ENCODE measurements around the gene KCNQ1. TPM values are rescaled to one million over a fixed set of nuclear protein-coding genes. Genes with fewer than 3 reads are reported as not detected.
A peak's percentile ranks its signal among the peaks of the same experiment; 100 is the strongest.

Gene KCNQ1
- total and polyA plus RNA-seq, 7 donors: 1.1 to 25.2 (median 3.8) TPM

DNA sequence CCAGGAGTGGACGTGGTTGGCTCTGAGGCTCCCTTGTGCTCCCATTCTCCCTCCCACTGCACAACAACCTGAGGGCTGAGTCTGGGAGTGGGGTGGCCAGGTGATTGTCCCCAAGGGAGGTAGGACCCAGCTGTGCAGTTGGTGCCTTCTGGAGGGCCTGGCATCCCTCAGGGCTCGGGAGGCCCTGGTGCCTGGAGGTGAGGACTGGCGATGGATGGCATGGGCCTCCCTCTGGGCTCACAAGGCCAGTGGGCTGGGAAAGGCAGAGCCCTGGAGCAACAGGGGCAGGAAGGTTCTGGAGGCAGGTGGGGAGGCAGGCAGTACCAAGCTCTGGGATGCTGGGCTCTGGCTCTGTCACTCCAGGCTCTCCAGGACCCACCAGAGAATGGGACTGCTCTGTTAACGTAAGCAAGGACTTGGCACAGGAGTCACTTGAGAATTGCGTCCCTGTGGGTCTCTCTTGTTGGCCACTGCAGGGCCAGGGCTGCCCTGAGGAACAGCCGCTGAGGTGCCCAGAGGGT is 140.8 kb downstream of the KCNQ1 start:
- Histone ChIP-seq H3K9me3 (no peaks in the 10 kb centered on the region), H3K27me3 (no peaks in the 10 kb centered on the region), H3K36me3 (no peaks in the 10 kb centered on the region), H3K27ac (no peak overlapping the region), H3K4me1 (peaks cover 0 to 8% (median 2%) of the 10 kb centered on the region in 4 donors), H3K4me3 (no peak overlapping the region)
- intact Hi-C loops (cut with DNase I): no loop called here
- TF ChIP-seq POLR2A (IDR thresholded peaks at IDR 0.05) (no peak), POLR2AphosphoS5 (IDR thresholded peaks at IDR 0.05) (no peak), EP300 (IDR thresholded peaks at IDR 0.05) (no peak)
- TF ChIP-seq, protein P1, sequence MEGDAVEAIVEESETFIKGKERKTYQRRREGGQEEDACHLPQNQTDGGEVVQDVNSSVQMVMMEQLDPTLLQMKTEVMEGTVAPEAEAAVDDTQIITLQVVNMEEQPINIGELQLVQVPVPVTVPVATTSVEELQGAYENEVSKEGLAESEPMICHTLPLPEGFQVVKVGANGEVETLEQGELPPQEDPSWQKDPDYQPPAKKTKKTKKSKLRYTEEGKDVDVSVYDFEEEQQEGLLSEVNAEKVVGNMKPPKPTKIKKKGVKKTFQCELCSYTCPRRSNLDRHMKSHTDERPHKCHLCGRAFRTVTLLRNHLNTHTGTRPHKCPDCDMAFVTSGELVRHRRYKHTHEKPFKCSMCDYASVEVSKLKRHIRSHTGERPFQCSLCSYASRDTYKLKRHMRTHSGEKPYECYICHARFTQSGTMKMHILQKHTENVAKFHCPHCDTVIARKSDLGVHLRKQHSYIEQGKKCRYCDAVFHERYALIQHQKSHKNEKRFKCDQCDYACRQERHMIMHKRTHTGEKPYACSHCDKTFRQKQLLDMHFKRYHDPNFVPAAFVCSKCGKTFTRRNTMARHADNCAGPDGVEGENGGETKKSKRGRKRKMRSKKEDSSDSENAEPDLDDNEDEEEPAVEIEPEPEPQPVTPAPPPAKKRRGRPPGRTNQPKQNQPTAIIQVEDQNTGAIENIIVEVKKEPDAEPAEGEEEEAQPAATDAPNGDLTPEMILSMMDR (IDR thresholded peaks at IDR 0.05): no peak
- 92 to 95% methylated on average over 6 of the region's 6 CpGs for WGBS, 2 donors
- DNase-seq: no peak

DNA sequence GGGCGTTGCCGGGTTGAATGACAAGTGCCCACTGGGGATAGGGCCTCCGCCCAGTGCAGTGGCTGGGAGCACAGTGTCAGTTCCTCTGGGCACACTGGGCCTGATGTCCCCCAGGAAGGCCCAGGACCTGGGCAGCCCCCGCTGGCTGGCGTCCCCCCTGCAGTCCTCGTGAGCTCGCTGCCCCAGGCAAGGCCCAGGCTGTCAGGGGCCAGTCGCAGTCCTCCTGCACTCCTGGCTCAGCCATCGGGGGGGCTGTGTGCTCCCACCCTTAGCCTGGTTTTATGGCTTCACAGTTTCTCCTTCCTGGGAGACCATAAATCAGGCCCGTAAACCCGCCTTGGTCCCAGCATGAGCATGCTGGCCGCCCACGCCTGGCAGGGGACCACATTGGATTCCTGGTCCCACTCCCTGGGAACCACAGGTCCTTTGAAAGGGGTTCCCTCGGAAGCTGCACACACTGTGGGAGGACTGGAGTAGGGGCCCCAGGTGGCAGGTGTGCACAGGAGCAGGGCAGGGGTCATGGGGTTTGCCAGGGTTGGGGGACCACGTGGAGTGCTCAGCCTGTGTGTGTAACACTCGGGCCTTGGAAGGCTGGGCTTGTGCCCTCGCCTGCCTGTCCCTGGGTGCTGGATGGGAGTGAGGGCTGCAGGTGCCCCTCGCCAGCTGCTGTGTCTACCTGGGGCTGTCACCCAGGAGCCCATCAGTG is 141.4 kb downstream of the KCNQ1 start:
- Histone ChIP-seq H3K4me1 (peaks cover 0 to 8% (median 2%) of the 10 kb centered on the region in 4 donors), H3K27ac (no peak overlapping the region), H3K4me3 (no peak overlapping the region), H3K9me3 (no peaks in the 10 kb centered on the region), H3K36me3 (no peaks in the 10 kb centered on the region), H3K27me3 (peaks cover 0 to 5% (median 0%) of the 10 kb centered on the region in 3 donors)
- DNase-seq: peak; percentile 57
- TF ChIP-seq, protein P1 (IDR thresholded peaks at IDR 0.05): no peak
- TF ChIP-seq POLR2A (IDR thresholded peaks at IDR 0.05): no peak
- no peak for TF ChIP-seq EP300 (IDR thresholded peaks at IDR 0.05)
- TF ChIP-seq POLR2AphosphoS5 (IDR thresholded peaks at IDR 0.05): no peak
- intact Hi-C loops (cut with DNase I): no loop called here
- WGBS, 2 donors: 80% methylated on average over 18 of the region's 18 CpGs

DNA sequence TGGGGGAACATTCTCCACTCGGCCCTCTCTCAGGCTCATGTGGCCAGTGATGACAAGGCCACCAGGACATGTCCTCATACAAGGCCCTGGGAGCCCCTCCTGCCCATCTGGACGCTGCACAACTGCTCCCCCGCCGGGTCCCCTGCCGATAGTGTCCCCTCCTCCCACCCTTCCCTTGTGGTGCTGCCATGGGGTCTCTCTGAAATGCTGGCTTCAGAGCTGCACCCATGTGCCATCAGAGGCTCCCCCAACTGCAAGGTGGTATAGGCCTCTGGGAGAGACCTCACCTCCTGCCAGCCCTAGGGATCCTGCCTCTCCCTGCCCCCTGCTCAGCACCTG is 142.0 kb downstream of the KCNQ1 start:
- 90 to 93% methylated on average over 5 of the region's 5 CpGs for WGBS, 2 donors
- Histone ChIP-seq H3K9me3 (no peaks in the 10 kb centered on the region), H3K27ac (no peak overlapping the region), H3K36me3 (no peaks in the 10 kb centered on the region), H3K4me3 (no peak overlapping the region), H3K4me1 (peaks cover 0 to 8% (median 2%) of the 10 kb centered on the region in 4 donors), H3K27me3 (peaks cover 0 to 5% (median 0%) of the 10 kb centered on the region in 3 donors)
- no peak for DNase-seq
- TF ChIP-seq POLR2A (IDR thresholded peaks at IDR 0.05) (no peak), POLR2AphosphoS5 (IDR thresholded peaks at IDR 0.05) (no peak), EP300 (IDR thresholded peaks at IDR 0.05) (no peak)
- TF ChIP-seq, protein P1 (IDR thresholded peaks at IDR 0.05): no peak
- intact Hi-C loops (cut with DNase I): no loop called here

DNA sequence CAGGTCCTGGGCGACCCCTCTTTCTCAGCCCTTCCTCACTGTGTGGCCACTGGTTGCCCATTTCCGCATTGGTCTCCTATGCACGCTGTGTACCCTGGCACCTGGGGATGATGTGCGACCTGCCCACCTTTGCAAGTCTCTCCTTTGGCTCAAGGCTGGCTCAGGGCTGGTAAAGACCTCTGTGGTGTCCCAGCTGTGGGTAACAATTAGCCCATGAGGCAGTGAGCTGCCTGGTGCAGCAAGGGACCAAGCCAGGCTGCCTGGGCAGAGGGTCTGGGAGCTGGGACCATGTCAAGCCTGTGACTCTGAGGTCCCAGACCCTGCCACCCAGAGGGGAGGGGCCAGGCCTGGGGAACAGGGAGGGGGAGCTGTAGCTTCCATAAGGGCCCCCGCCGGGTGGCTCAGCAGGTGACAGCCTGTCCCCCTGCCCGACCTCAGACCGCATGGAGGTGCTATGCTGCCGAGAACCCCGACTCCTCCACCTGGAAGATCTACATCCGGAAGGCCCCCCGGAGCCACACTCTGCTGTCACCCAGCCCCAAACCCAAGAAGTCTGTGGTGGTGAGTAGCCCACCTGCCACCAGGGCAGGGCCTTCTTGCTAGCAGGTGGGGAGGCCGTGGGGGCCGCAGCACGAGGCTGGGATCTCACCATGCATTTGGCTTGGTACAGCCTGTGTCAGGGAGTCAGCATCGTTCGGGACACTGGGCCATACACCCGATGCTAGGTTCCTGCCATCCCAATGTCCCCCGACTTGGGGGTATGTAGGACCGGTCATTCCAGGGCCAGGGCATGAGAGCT is 142.5 kb downstream of the KCNQ1 start:
- no peak overlapping the region for H3K4me3 ChIP-seq
- H3K36me3 ChIP-seq: no peaks in the 10 kb centered on the region
- intact Hi-C loops (cut with DNase I): no loop called here
- peaks cover 0 to 5% (median 0%) of the 10 kb centered on the region in 3 donors for H3K27me3 ChIP-seq
- peak; percentile 55 for DNase-seq
- TF ChIP-seq, protein P1 (IDR thresholded peaks at IDR 0.05): no peak
- TF ChIP-seq POLR2AphosphoS5 (IDR thresholded peaks at IDR 0.05) (no peak), EP300 (IDR thresholded peaks at IDR 0.05) (no peak), POLR2A (IDR thresholded peaks at IDR 0.05) (no peak)
- 95 to 96% methylated on average over 20 of the region's 20 CpGs for WGBS, 2 donors
- H3K9me3 ChIP-seq: no peaks in the 10 kb centered on the region
- peaks cover 0 to 8% (median 2%) of the 10 kb centered on the region in 4 donors for H3K4me1 ChIP-seq
- no peak overlapping the region for H3K27ac ChIP-seq

Data from sigmoid colon (tissue), 7 donors.